GM10266 (cell line): ENCODE measurements around the gene SLC37A1.

Experiments
- DNase-seq: peaks from one replicate; pipeline ENCODE4 v3.0.0; 2012; ENCODE audit errors: extremely low spot score
- TF ChIP-seq, protein P1 (sequence below): IDR thresholded peaks from 2 replicates; pipeline ENCODE4 v1.5.1; 2012; ENCODE audit warnings: mild to moderate bottlenecking, low read depth; ENCODE audit not compliant: control insufficient read depth, insufficient read depth; ENCODE audit errors: missing control alignments

Gene SLC37A1

DNA sequence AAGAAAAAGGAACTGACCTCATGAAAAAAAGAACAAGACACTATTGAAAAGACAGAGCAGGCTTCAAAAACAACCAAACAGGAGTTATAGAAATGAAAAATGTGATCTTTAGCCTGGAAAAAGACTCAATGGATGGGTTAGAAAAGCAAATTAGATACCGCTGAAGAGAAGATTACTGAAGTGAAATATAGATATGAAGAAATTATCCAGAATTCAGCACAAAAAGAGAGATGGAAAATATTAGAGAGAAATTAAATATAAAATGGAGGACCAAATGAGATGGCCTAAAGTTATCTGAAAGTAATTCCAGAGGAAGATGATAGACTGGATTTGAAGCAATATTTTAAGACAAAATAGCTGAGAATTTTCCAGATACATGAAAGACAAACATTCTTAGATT, 63.0 kb downstream of the SLC37A1 start:
- DNase-seq: no peak

DNA sequence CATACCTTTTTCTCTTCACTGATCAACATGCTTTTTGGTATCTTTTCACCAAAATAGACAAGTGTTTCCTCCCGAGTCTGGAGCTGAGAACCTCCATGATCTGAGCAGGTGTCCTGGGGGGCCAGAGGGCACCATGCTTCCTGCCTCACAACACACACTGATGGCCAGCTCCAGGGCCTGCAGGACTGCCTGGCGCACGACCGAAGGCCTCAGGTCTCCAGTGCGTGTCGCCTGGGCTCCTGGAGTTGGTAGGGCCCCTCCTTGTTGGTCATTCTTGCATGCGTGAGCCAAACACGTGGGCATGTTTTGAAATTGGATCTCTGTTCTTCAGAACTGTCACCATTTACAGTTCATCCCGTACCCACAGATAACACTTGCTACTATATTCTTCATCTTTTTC, 64.4 kb downstream of the SLC37A1 start:
- TF ChIP-seq, protein P1, sequence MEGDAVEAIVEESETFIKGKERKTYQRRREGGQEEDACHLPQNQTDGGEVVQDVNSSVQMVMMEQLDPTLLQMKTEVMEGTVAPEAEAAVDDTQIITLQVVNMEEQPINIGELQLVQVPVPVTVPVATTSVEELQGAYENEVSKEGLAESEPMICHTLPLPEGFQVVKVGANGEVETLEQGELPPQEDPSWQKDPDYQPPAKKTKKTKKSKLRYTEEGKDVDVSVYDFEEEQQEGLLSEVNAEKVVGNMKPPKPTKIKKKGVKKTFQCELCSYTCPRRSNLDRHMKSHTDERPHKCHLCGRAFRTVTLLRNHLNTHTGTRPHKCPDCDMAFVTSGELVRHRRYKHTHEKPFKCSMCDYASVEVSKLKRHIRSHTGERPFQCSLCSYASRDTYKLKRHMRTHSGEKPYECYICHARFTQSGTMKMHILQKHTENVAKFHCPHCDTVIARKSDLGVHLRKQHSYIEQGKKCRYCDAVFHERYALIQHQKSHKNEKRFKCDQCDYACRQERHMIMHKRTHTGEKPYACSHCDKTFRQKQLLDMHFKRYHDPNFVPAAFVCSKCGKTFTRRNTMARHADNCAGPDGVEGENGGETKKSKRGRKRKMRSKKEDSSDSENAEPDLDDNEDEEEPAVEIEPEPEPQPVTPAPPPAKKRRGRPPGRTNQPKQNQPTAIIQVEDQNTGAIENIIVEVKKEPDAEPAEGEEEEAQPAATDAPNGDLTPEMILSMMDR: no peak

More for the DNA sequence above, 63.0 kb downstream of the SLC37A1 start:
- TF ChIP-seq, protein P1: no peak

DNA sequence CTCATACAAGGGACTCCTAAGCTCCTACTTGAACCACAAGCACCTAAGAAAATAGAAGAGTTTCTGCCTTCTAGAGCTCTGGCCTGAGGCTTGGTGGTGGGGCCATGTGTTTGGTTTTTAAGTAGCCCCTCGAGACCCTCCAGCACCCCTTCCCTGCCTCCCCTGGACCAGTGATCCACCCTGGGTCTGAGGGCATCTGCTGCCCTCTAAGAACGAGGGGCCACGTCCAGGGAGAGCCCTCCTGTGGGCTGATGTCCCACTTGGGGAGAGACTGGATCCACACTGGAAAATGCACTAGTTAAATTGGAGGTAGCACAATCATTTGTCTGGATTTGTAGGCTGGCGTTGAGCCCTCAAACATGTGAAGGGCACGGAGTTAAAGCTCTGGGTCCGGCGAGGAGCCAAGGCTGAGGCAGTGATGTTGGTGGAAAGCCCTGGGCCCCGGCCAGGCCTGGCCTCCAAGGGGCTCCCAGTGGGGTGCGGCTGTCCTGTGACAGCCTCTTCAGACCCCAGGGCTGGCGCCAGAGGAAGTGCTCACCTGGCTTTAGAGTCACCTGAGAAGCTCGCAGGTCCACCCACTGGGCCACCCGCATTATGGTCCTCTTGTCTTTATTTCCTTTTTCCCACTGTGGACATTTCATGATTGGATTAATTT, 65.2 kb downstream of the SLC37A1 start:
- TF ChIP-seq, protein P1: no peak

More for the DNA sequence above, 64.4 kb downstream of the SLC37A1 start:
- DNase-seq: no peak

DNA sequence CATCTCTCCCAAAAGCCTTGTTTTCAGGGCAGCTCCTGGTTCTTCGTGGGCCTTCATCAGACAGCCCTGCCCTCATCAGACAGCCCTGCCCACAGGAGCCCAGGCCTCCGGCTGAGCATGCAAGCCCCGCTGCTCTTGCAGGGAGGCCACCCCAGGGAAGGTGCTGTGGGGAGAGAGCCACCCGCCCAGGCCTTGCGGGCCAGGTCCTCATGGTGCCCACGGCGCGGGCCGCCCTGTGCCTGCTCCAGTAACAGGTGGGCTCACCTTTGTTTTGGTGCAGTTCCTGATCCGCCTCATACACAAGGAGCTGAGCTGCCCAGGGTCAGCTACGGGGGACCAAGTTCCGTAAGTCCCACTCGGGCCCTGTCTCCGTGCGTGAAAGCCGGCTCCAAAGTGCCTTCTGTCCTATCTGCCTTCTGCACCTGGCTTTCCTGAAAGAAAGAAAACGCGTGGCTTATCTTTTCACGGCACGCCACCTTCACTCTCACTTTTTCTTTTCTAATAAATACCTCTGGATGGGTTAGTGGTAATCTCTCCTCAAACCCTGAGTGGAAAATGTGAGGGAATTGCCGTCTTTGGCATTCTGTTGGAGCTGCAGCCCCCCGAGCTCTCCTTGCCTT, 65.9 kb downstream of the SLC37A1 start:
- no peak for DNase-seq
- TF ChIP-seq, protein P1: no peak

More for the DNA sequence above, 65.2 kb downstream of the SLC37A1 start:
- no peak for DNase-seq

DNA sequence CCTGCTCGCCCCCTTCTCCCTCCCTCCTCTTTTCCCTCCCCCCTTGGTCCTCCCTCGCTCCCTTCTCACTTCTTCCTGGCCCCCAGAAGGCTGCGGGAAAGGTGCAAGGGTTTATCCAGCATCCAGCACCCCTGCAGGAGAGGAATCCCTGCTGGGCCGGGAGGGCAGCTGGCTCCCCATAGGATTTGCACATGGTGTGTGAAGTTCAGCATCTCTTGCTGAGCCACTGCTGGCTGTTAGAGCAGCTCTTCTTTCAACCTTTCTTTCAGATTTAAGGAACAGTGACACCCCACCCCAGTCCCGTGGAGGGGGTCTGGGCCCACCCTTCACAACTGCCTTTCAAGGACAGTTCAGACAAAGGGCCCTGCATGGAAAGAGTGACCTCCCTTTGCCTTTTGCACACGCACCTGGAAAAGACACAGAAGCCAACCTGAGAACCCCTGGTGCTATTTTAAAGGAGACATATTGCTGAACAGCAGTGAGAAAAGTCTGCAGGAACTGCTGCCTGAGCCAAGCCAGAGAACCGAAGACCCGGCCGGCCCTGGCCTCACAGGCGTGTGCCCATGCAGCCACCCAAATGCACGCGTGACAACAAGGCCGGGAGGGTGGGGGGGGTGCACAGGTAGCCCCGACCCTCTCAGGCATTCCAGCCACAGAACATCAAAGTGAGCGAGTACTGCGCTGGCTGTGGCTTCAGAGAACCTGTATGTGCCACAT, 66.6 kb downstream of the SLC37A1 start:
- TF ChIP-seq, protein P1: no peak
- DNase-seq: no peak

DNA sequence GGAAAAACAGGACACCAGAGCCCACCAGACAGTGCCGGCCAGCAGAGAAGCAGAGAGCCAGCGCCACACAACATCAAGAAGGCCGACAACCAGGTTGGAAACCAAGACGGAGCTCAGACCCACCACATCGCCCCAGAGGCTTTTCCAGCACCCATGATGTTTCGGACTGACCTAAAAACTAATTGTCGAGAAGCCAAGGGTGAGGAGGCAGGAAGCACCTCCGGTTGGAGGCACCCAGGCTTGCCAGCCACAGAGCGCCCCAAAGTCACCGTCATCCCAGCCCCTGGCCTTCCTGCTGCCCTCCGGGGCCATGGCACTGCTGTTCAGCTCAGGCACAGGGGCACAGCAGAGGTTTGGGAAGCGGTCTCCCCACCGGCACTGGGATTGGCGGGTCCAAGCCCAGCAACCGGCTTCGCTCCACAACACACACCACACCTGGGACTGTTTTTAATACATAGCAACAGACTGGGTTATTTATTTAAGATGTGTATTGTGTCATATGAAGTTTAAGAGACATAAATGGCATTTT, 67.2 kb downstream of the SLC37A1 start:
- DNase-seq: no peak
- TF ChIP-seq, protein P1: no peak
